ENCODE data around the gene SPRR1A. TPM values are rescaled to one million over a fixed set of nuclear protein-coding genes. Genes with fewer than 3 reads are reported as not detected.
"Not testable (repeated sequence)": the region's sequence is repeated elsewhere in the genome, so short reads cannot be mapped to it uniquely, and the experiment has no call there.

The SPRR1A gene
- total and polyA plus RNA-seq, 2 of the 4 experiments (the other 2 are of a cell fraction) = not detected

GRCh38 chr1:153011235-153011758 is 27.4 kb downstream of the SPRR1A start:
- H3K18ac ChIP-seq (ENCODE audit: low read depth, low read length); H4K8ac ChIP-seq (ENCODE audit: low read depth in 2 of 2, low read length in 2 of 2); H3K4me2 ChIP-seq (ENCODE audit: low read depth, low read length); POLR2A ChIA-PET (ENCODE audit: unreplicated experiment); H2AK5ac ChIP-seq (ENCODE audit: low read depth, low read length); H3K4ac ChIP-seq (ENCODE audit: low read depth, low read length); BruUV-seq (replicated peaks); ATAC-seq (ENCODE audit: low read depth); H3K27me3 ChIP-seq (ENCODE audit: control insufficient read depth, insufficient read depth, low read length); H3K4me1 ChIP-seq (ENCODE audit: control insufficient read depth, insufficient read depth, low read length); H3K9me1 ChIP-seq (ENCODE audit: insufficient read depth, low read length); H3K9ac ChIP-seq (ENCODE audit: low read depth, low read length); H3K27ac ChIP-seq (ENCODE audit: insufficient read depth, low read length); H3K36me3 ChIP-seq (ENCODE audit: control insufficient read depth, insufficient read depth, low read length); H4K5ac ChIP-seq (ENCODE audit: low read depth, low read length); H3K23ac ChIP-seq (ENCODE audit: low read depth, low read length); H3K14ac ChIP-seq (replicated peaks; ENCODE audit: low read depth, low read length); H3K4me3 ChIP-seq (ENCODE audit: insufficient read depth, low read depth, low read length); in situ Hi-C loops (cut with MboI; ENCODE audit: low sequenced_read_pairs); H4K20me1 ChIP-seq (ENCODE audit: insufficient read depth, low read length); dilution Hi-C loops (cut with HindIII; ENCODE audit: low sequenced_read_pairs, unreplicated experiment); DNase-seq; intact Hi-C loops (cut with micrococcal nuclease); H2BK5ac ChIP-seq (ENCODE audit: low read depth, low read length, poor library complexity, severe bottlenecking); H2AFZ ChIP-seq (replicated peaks; ENCODE audit: low read length, poor library complexity); H3K9me3 ChIP-seq (ENCODE audit: control insufficient read depth, insufficient read depth, low read length); H2BK120ac ChIP-seq (ENCODE audit: low read depth, low read length); H3K56ac ChIP-seq (ENCODE audit: extremely low read depth, insufficient read depth, low read length); H2AK9ac ChIP-seq (replicated peaks; ENCODE audit: low read depth, low read length, poor library complexity); CTCF ChIA-PET; H2BK15ac ChIP-seq (ENCODE audit: low read depth, low read length); H3K79me1 ChIP-seq (ENCODE audit: low read depth in 1 of 2, low read length in 2 of 2); H2BK20ac ChIP-seq (ENCODE audit: low read depth, low read length); H4K91ac ChIP-seq (ENCODE audit: insufficient read depth, low read depth, low read length): not testable (repeated sequence)
- WGBS, 2 experiments (ENCODE audit: extremely low coverage in 2 of 2, insufficient read length in 1 of 2) = 60% methylated on average over 5 of the region's 8 CpGs; no CpG with 5 or more reads in 1 of the 2 experiments
- TF ChIP-seq MAFK (IDR thresholded peaks at IDR 0.05; ENCODE audit: low read depth, low read length) = peak; percentile 51

- H3K4ac ChIP-seq (ENCODE audit: low read depth, low read length); H3K9me1 ChIP-seq (ENCODE audit: insufficient read depth, low read length); H2BK15ac ChIP-seq (ENCODE audit: low read depth, low read length); H4K8ac ChIP-seq (ENCODE audit: low read depth in 2 of 2, low read length in 2 of 2); H3K23ac ChIP-seq (ENCODE audit: low read depth, low read length); H2AK5ac ChIP-seq (ENCODE audit: low read depth, low read length); H3K79me1 ChIP-seq (ENCODE audit: low read depth in 1 of 2, low read length in 2 of 2); intact Hi-C loops (cut with micrococcal nuclease); H3K4me3 ChIP-seq (ENCODE audit: insufficient read depth, low read depth, low read length); H3K36me3 ChIP-seq (ENCODE audit: control insufficient read depth, insufficient read depth, low read length); CTCF ChIA-PET; H3K14ac ChIP-seq (replicated peaks; ENCODE audit: low read depth, low read length); H2BK120ac ChIP-seq (ENCODE audit: low read depth, low read length); ATAC-seq (ENCODE audit: low read depth); H2BK20ac ChIP-seq (ENCODE audit: low read depth, low read length); H3K9ac ChIP-seq (ENCODE audit: low read depth, low read length); H4K20me1 ChIP-seq (ENCODE audit: insufficient read depth, low read length); POLR2A ChIA-PET (ENCODE audit: unreplicated experiment); H3K4me2 ChIP-seq (ENCODE audit: low read depth, low read length); H3K56ac ChIP-seq (ENCODE audit: extremely low read depth, insufficient read depth, low read length); H3K18ac ChIP-seq (ENCODE audit: low read depth, low read length); H2BK5ac ChIP-seq (ENCODE audit: low read depth, low read length, poor library complexity, severe bottlenecking); H2AK9ac ChIP-seq (replicated peaks; ENCODE audit: low read depth, low read length, poor library complexity); H4K5ac ChIP-seq (ENCODE audit: low read depth, low read length); H3K4me1 ChIP-seq (ENCODE audit: control insufficient read depth, insufficient read depth, low read length); DNase-seq; H4K91ac ChIP-seq (ENCODE audit: insufficient read depth, low read depth, low read length); dilution Hi-C loops (cut with HindIII; ENCODE audit: low sequenced_read_pairs, unreplicated experiment); H2AFZ ChIP-seq (replicated peaks; ENCODE audit: low read length, poor library complexity); BruUV-seq (replicated peaks); H3K27ac ChIP-seq (ENCODE audit: insufficient read depth, low read length); in situ Hi-C loops (cut with MboI; ENCODE audit: low sequenced_read_pairs); H3K9me3 ChIP-seq (ENCODE audit: control insufficient read depth, insufficient read depth, low read length); H3K27me3 ChIP-seq (ENCODE audit: control insufficient read depth, insufficient read depth, low read length): not testable (repeated sequence)
- WGBS, 2 experiments (ENCODE audit: extremely low coverage in 2 of 2, insufficient read length in 1 of 2) = no CpG with 5 or more reads among the region's 2 CpGs
These were observed 37.9 kb downstream of the SPRR1A start for GRCh38 chr1:153021829-153022228.
